Measurements from ENCODE around the gene VGLL4.
"Not testable (repeated sequence)": the region's sequence is repeated elsewhere in the genome, so short reads cannot be mapped to it uniquely, and the experiment has no call there.

VGLL4 gene

DNA sequence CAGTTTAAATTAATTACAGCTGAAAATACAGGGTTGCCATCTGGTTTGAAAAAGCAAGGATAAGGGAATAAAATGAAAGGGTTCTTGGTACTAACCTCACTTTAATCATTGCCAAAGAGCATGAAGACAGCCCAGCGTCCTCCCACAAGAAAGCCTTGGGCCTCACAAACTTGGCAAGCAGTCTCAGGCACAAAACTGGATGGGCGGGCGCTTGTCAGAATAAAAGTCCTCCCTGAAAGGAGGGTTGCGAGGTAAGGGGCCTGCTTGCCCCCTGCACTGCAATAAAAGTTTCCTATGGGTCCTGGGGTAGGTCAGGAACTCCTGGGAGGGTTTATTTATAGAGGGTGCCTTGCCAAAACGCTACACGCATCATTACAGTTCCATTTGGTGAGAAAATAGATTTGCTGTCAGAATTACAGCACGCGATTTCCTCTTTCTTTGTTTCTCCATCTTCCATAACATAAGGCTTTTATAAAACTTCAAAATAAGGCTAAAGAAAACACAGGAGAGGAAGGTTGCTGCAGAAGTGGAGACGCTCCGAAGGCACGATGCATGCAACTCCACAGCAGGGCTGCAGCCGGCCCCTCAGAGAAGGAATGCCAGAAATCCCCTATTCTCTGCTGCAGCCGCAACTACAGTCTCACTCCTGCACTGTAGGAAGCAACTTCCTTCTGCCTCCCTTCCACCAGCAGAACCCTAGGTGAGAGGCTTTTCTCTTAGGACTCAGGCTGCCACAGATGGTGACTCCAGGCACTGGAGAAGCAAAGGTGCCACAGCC, 61.3 kb downstream of the VGLL4 start:
- no peak for DNase-seq

DNA sequence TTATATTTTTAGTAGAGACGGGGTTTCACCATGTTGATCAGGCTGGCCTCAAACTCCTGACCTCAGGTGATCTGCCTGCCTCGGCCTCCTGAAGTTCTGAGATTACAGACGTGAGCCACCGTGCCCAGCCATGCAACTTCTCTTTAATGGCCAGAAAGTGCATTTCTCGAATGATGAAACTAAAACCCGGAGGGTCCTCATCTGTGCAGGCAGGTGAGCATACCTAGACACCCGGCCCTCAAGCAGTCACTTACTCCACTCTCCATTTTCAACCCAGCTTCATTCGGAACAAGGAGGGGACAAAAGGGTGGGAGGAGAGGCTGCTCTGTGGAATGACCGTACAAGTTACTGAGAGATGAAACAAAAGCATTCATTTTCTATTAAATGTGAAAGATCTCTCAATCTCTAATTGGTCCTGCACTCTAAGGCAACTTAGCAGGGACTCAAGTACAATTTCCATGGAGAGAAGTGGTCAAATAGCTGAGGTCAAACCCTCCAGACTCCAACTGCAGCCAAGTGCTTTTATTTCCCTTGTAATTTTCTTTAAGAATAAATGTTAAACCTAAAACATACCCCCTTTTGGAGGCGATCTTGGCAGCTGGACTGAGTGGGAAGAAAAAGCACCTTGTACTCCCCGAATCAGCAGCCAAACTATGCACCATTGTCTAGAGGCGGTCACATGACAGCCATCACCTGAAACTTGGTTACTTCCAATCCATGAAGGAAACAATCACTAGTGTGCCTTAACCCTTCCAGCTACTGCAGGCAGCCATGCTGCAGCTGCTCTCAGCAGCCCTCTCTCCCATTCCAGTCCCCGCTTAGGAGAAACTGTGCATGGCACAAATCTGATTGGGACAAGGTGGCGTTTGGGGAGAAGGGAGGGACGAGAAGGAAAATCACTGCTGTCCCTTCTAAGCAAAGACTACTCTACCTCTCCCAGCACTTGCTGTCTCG, 62.2 kb downstream of the VGLL4 start:
- DNase-seq, result no peak

DNA sequence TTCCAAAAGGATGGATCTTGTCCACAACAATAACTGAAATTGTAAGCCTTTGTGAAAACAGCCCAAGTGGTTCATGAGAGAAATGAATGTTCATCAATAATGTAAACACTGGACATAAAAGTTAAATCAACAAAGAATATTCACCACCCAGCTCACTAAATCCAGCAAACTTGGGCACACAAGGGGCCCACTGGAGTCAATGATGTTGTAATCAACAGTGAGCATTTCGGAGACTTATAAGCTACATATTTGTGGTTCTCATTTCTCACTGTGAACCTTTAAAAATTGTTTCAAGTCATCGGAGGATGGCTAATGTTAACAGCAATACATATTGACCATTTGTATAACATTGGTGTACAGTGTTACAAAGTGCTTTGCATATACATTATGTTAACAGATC, 63.1 kb downstream of the VGLL4 start:
- no peak for DNase-seq

DNA sequence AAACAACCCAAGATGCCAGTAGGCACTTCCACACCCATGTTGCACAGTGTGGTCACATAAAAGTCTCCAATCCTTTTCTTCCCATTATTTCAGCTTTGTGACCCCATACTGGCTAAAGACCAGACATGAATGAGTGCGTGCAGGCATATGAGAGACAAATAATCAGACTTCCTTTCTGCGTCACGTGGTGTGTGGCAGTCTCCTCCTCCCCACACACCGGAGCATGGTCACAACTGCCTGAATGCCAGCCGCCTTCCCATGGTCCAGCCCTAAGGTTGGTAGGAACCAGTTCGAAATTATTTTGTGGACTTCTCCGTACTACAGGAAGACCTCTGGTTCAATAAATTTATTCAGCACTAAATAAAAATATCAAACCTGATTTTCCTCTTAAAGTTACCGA, 65.5 kb downstream of the VGLL4 start:
- DNase-seq, result no peak

DNA sequence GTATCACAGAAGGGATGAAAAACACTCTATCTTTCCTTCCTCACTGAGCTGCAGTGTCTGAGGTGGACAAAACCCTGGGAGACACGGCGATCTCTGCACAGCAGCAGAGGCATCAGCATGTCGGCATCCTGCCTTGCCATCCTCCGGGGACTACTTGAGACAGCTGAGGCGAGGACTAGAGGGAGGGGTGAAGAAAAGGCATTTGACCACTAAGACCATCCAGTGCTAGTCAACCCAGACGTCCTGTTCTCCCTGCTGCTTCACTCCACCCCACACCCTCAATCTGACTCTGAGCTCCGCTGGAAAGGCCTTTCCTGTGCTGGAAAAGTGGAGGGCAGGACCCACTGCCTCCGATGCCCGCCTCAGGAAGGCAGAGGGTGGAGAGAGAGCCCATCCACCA, 67.3 kb downstream of the VGLL4 start:
- no peak for DNase-seq

DNA sequence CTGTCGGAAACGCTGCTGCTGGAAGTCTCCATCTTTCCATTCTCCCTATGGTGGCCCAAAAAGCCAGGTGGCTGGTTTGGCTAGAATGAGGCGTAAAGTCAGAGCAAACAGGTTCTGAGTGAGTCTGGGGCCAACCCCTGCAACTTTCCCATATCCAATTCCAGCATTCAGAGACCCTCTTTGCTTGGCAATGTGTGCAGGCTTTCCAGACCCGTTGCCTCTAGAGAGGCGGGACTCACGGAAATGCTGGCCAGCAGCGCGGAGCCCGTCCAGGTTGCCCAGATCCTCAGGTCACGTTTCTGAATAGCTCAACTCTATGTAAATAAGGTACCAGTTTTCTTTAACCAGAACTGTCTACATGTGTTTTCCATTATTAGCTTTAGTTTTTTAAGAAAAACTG, 68.0 kb downstream of the VGLL4 start:
- no peak for DNase-seq

DNA sequence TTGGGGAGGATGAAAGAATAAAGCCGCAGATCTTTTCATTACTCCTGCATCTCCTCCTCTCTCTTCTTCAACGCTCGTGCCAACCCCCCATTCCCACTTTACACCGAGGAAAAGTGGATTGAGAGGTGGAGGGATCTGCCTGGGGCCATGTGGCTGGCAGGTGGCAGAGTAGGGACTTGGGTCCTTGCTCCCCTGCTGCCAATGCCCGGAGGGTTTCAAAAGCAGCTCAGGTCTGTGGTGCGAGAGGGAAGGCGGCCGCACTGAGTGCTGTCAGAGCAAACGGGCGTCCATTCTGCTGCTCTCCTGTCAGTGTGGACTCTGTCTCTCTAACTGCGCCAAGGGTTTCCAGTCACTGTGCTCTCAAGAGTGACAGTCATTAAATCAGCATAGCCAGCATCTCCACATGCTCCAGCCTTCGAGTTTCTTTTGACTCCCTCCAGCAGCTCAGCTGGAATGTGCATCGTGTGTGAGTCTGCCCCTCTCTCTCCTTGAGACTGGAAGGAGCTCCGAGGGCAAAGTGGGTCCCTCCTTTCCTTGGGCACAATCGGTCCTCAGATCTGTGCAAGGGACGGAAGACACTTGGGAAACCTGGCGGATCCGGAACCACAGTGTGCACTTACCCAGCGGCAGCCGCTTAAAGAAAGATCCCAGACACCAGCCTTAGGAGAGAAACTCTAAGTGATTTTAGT, 68.6 kb downstream of the VGLL4 start:
- DNase-seq, result no peak

DNA sequence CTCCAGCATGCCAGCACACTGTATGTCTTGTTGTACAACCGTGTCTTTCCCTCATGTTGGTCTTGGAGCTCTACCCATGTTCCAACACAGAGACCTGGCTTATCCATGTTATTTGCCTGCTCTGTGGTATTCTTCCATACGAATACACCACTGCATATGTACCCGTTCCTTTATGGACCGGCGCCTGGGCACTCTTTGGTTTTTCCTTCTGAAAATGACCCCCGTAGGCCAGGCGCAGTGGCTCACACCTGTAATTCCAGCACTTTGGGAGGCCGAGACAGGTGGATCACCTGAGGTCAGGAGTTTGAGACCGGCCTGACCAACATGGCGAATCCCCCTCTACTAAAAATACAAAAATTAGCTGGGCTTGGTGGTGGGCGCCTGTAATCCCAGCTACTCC, 71.1 kb downstream of the VGLL4 start:
- DNase-seq, result not testable (repeated sequence)

DNA sequence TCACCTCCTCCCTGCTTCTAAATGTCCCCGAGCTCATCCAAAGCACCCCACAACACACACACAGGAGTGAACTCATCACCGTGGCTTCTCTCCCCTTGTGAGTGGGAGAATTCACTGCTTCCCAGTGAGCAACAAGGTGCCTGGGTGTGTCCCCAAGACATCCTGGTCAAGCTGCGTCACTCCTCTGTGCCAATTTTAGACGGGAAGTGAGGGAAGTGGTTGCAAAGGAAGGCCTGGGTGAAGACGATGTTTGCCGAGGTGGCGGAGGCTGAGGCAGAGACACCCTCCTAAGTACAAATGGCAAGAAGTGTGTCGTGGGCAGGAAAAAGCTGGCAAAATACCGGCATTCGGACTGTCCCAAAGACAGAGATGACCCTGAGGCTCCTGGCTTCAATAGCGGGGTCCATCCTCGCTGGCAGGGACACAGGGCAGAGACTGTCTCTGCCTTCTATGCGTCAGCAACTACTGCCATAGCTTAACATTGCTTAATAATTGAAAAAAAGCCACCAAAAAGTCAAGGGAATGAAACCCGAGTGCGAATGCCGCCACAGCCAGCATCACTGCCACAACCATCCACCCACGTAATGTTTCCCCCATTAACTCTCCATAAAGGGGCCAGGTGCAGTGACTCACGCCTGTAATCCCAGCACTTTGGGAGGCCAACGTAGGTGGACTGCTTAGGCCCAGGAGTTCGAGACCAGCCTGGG, 72.8 kb downstream of the VGLL4 start:
- DNase-seq, result no peak

DNA sequence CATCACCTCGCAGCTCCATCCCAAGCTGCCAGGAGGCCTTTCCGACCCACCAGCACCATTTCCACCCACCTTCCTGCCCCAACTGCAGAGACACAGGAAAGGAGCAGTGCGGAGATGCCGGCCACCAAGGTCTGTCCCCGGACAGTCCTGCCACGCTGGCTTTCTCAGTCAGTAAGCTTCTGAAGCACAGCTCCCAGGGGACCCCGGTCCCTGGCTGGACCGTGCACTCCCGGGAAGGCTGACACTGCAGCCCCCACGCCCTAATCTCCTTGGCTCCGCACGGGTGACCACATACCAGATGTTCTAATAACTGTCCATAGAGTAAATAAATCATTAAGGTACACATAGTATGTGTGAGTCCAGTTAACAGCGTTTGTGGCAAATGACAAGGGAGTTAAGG, 73.5 kb downstream of the VGLL4 start:
- no peak for DNase-seq

DNA sequence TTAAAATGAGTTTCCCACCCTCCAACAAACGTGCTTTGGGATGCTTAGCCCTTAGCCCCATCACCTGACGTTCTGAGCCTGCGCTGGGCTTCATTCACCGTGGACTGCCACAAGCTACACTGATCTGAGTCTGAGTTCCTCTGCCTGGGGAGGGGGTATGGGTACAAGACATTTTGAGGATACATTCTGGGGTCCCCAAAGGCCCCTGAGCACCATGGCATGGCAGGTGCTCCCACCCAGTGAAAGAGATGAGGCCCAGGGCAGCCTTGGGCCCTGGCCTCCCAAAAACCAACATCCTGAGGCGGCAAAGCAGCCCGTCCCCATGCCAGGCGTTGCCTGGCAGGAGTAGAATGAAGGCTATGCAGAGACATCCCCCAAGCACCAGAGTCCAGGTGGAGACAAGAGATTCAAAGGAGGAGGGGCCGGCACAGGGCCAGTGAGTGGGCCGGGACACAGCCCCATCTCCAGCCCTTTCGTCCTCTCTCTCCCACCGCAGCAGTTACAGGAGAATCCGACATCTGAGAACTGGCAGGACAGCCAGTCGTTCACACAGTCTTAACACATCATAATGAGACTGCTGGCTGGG, 74.5 kb downstream of the VGLL4 start:
- no peak for DNase-seq

DNA sequence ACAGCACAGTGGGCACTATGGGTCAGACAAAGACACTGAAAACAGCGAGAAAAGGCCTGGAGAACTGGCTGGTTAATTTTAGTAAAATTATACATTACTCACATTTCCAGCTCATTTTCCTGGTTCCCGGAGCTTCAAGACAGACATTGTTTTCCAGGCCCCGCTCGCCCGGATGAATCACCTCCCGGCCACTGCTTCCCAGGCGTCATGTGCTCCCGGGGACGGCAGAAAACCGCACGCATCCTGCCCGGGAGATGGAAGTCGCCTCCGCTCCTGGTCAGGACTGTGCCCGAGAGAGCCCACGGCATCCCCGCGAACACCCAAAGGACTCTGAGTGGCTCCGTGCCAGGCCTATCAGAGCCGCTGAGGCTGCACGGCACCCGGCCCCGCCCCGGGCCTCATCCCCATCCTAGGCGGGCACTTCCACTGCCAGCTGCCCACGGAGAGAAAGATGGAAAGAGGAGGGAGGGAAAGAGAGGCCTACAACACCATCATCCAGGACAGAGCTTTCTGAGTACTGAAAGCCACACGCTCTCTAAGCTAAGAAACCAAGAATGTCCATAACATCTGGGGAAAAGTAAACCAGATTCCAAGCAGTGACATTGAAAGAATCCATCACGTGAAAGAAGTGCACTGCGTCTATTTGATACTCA, 75.1 kb downstream of the VGLL4 start:
- no peak for DNase-seq

DNA sequence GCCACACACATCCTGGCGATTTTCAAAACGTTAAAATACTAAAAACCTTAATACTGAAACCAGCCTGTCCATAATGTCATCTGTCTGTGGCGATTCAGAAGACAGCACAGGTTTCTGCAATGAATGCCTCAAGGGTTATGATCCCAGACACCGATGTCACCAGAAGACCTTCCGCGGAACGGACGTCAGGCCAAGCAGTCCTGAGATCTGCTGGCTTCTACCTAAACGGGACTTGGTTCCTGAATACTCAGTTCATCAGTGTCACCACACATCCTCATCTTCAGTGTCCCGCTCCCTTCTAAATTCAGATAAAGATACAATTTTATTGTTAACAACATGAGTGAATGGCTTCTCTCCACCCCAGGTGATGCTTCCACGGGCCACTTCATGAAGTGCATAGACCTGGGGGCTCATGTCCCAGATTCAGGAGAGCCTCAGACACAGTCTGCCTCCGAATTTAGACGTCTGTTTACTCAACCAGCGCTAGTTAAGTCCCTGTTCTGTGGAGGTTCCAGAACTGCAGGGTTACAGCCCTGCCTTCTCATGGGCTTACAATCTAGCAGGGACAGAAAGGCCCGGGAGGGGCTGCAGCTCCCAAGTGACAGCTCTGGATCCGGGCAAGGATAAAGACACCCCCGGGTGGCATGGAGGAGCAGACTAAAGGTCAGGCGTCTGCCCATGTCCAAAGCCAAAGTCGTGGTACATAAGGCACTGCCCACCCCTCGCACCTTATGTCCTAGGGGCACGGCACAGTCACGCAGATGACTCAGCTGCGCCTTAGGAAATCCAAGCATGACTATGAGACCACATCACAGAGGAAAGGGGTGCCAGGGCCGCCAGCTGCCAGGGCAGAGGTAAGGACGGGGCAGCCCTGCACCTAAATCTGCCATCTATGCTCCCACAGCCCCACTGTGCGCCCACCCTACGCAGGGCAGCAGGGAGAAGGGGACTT, 75.9 kb downstream of the VGLL4 start:
- DNase-seq, result no peak

DNA sequence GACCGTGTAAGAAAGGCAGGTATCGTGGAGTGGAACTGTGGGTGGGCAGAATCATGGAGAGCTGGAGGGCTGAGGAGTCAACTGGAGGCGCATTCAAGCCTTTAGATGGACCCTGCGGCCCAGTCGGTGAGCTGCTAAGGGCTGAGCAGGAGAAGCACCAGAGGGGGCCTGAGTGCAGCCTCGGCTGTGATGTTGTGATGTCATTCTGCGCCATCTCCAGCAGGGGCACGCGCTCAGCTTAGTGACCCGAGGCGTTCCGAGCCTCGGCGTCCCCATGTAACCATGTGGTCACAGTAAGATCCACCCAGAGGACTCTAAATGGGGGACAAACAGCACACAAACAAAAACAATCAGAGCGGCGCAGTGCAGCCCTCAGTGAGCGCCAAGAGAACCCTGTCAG, 76.8 kb downstream of the VGLL4 start:
- DNase-seq, result no peak

DNA sequence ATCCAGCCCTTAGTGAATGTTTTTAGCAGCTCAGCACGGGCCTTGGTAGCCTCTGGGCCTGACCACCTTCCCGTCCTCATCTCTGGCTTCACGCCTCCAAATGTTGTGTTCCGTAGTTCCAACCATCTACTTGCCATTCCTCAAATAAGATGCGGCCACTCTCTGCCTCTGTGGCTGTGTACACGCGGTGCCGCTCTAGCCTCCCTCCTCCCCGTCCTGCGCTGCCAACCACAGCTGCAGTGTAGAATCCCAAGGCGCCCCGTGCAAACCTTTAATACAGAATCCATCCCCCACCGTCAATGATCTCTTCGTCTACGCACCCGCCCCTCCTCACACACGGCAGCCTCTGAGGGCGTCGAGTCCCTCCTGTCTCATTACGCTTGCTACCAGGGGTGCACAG, 77.2 kb downstream of the VGLL4 start:
- DNase-seq, result no peak

DNA sequence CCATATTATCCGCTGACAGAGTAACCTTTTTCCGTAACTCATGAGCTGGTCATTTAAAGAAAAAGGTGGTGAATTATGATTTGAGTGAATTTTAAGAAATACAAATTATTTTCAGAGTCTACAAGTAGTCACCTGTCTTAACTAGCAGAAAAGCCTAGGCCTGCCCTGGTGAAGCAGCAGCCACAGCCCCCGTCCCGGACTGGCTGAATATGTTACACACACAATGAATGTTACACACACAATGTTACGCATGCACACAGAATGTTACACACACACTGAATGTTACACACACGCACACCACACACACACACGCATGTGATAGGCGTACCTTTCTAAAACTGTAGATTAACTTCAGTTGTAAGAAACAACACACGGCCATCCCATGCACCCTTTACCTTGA, 77.8 kb downstream of the VGLL4 start:
- DNase-seq, result no peak

DNA sequence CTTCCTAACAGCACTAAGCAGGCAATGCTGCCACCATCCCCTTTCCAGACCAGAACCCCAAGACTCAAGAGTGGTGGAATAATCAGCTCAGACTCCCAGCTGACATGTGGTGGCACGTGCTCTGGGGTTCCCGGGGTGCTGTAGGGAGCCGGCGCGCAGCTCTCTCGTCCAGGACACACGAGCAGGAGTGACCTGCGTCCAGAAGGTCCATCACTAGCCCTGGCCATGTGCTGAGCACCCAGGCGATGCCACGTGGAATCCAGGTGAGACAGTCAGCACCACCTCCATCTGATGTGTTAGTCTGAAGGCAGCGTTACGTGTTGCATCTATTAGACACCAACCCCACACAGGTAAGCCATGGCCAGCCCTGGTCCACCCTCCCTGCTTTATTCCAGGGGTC, 78.2 kb downstream of the VGLL4 start:
- no peak for DNase-seq

DNA sequence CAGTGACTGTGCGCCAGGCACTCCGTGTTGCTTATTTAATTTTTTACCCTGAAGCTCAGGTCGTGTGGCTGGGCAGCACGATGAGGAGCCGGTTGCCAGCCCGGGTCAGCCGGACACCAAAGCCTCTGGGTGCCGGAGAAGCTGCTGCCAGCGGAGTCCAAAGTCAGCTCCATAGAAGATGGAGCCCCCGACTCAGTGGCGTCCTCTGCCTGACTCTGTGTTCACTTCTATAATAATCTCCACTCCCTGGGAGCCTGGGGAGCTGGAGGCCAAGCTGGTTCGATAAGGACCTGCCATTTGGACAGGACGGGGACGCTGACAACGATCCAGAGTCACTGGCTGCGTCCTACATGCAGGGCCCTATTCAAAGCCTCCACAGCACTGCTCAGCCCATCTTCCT, 78.6 kb downstream of the VGLL4 start:
- no peak for DNase-seq

DNA sequence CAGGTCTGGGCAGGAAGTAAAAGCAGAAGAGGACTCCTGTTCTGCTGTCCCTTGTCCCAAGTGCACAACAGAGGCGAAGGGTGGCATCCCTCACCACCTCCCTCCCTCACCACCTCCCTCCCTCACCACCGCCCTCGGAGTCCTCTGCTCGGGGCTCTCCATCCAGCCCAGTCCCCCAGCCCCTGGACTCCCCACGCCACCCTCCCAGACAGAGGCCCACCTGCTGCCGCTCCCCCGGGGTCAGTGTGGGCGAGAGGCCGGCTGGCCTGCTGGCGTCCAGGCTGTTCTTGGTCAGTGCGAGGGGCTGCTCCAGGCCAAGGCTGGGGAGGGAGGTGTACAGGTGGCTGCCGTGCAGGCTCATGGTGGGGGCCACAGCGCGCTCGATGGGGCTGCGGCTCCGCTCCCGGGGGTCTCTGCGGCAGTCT, 79.1 kb downstream of the VGLL4 start:
- DNase-seq, result no peak

DNA sequence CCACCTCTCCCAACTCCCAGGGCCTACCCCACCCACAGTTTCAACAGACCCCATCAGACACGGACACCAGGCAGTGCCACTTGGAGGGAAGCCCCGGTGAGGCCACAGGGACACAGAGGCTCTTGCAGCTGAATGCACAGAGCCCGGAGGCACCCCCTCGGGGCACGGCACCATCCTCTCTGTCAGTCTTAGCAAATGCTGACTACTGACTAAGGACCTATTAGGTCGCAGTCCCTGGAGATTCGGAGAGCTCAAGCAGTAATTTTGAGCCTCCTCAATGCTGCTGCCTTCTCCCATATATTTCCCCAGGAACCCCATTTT, 79.9 kb downstream of the VGLL4 start:
- DNase-seq, result no peak
